HG03139 (cell line): ENCODE data around the gene MPPED1.

Experiments
- ATAC-seq: cut with Tn5 transposase; IDR thresholded peaks from one replicate; pipeline ENCODE4 v1.9.1; 2021; ENCODE audit not compliant: unreplicated experiment

MPPED1 gene

DNA sequence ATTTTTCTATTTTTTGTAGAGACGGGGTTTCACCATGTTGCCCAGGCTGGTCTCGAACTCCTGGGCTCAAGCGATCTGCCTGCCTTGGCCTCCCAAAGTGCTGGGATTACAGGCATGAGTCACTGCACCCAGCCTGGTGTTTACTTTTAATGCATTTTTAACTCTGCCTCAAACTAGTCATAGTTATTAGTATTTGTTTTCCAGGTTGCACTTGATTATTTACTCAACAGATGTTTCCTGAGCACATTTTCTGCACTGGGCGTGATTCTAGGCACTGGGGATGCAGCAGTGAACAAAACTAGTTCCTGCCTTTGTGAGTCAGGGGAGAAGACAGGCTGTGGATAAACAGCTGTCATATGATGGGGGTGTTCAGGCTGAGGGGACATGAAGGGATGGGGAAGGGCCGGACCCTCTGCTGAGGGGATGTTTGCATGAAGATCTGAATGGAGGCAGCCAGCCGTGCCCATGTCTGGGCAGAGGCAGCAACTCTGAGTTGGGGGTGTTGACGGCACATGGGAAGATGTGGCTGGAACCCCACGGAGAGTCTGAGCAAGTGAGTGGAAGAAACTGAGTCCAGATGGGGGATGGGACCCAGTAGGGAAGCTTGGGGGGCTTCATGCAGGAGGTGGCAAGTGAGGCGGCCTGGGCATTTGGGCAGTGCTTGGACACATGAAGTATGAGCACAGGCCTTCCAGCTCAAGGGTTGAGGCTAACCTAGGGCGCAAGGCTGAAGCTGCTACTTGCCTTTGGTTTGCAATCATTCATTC lies 34.4 kb downstream of the MPPED1 start:
- no peak for ATAC-seq

DNA sequence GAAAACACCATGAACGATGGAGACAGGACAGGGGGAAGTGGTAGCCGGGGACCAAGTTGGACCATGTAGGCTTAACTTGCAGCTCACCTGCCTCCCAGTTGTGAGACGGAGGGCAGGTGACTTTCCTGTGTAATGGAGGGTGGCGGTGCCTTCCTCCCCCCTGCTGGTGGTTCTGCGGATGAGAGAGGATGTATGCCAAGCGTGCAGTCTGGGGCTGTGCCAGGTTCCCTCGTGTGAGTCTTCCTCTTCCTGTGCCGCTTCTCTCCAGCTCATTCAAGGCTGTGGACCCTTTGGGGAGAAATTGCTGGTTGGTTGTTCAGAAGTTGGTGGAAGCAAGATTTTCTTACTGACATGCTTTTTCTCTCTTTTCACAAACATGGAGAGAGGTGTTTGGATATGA lies 35.1 kb downstream of the MPPED1 start:
- ATAC-seq: no peak

DNA sequence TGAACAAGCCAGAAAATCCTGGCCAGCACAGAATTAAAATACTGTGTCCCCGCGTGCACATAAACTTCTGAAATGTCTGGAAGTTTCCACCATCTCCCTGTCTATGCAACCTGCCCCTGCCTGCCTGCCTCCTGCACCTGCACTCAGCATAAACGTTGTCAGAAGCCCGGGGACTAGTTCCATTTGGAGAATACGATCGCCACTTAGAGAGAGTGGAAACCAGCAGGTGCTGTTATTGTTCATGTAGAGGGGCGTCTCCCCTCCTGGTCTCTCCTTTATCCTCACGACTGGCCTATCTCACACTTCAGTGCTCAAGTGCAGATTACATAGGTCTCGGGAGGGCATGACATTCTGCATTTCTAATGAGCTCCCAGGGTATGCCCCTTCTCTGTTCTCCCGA lies 35.6 kb downstream of the MPPED1 start:
- no peak for ATAC-seq

DNA sequence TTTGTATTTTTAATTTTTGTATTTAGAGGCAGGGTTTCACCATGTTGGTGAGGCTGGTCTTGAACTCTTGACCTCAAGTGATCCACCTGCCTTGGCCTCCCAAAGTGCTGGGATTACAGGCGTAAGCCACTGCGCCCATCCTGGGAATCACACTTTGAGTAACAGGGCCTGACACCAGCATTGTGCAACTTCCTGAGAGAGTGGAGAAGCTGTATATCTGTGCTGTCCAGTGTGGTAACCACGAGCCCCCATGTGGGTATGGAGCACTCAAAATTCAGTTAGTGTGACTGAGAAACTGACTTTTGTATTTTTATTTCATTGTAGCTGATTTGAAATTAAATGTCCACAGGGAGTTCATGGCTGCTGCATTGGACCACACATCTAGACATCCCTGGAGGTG lies 36.2 kb downstream of the MPPED1 start:
- no peak for ATAC-seq

DNA sequence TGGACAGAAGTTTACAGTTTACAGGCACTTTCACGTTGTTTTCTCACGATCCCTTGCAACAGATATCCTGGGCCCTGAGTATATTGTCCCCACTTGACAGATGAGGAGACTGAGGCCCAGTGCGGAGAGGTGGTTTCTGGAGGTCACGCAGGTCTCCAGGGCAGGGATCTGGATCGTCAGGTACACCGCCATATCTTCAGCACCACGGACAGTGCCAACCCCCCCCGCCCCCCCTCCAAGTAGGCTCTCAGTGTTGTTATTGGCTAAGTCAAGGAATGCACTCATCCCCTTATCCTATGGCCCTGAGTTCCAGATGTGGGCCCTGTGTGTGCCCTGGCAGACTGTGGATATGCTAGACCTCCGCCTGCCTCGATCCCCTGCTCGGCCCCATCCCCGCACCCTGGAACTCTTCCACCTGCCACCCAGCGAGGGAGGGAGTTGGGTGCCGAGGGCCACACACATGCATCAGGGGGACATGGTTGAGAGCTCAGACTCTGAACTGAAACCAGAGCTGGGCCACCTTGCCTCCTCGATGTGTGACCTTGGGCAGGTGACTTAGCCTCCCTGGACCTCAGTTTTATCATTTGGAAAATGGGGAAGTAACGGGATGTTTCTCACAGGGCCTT lies 37.5 kb downstream of the MPPED1 start:
- ATAC-seq: no peak

DNA sequence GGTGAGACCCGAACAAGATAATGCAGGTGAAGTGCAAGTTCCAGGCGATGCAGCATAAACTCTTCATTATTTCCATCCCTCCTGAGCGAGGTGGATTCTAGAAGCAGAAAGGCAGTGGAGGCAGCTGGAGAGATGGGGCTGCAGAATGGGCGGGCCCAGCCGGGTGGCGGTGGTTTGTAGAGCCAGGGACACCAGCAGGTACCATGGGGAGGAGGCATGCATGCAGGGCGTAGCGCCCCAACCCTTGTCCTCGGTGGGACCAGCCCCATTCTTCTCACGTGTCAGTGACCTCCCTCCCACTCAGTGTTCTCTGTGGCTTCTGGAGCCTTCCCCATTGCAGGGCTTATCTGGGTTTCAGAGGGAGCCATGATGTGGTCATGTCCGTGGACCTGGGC lies 38.0 kb downstream of the MPPED1 start:
- no peak for ATAC-seq

DNA sequence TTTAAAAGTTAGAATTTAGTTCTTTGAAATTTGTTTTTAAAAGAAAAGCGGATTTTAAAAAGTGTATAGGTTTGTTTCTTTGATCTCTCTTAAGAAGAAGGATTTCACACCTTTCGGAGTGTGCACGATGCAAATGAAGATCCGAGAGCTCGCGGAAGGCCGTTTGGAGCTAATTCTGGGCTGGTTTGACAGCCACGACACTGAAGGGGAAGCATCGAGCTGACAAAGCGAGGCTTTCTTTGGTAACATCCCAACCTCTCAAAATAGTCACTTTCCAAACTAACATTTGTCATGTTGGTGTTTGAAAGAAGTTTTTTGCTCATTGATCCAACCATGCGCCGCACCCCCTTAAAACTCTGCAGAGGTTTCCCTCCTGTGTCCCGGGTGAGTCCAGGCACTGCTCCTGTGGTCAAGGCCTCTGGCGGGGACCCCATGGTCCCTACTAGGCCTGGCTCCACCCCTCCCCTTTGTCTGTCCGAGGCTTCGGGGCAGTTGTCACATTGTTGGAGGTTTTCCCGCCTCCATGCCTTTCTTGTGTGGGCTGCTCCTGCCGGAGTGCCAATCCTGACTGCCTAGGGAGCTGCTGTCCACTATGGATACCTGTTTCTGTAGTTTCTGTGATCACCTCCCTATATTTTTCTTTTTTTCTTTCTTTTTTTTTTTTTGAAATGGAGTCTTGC lies 39.7 kb downstream of the MPPED1 start:
- no peak for ATAC-seq

DNA sequence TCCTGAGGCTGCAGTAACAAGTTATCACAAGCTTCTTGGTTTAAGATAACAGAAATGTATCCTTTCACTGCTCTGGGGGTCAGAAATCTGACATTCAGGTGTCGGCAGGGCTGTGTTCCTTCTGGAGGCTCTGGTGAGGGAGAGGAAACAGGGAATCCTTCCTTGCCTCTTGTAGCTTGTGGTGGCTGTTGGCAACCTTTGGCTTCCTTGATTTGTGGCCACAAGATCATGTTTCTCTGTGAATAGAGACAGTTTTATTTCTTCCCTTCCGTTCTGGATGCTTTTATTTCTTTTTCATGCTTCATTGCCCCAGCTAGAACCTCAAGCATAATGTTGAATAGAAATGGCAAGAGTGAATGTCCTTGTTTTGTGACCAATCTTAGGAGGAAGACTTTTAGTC lies 44.0 kb downstream of the MPPED1 start:
- ATAC-seq: no peak

DNA sequence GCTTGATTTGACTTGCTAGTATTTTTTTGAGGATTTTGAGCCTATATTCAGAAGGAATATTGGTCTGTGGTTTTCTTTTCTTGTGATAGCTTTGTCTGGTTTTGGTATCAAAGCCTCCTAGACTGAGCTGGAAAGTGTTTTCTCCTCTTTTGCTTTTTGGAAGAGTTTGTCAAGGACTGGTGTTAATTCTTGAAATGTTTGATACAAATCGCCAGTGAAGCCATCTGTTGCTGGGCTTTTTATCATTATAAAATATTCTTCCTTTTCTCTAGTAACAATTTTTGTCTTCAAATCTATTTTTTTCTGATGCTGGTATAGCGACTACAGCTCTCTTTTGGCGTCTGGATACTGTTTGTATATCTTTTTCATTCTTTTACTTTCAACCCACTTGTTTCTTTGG lies 45.2 kb downstream of the MPPED1 start:
- ATAC-seq: no peak

DNA sequence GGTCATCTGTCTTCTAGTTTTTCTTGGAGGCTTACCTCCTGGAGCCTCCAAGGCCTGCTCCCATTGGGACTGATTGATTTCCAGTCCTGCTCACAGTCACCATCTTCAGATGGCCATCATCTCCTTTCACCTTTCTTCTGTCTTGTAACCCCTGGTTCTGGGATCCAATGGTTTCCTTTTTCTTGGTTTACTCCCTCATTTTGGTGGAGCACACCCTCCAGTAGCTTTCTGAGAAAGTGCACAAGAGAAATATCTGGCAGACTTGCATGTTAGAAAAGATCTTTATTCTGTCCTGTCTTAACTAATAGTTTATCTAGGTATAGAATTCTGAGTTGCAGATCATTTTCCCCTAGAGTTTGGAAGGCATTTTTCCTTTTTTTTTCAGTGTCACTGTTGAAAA lies 50.9 kb downstream of the MPPED1 start:
- no peak for ATAC-seq

DNA sequence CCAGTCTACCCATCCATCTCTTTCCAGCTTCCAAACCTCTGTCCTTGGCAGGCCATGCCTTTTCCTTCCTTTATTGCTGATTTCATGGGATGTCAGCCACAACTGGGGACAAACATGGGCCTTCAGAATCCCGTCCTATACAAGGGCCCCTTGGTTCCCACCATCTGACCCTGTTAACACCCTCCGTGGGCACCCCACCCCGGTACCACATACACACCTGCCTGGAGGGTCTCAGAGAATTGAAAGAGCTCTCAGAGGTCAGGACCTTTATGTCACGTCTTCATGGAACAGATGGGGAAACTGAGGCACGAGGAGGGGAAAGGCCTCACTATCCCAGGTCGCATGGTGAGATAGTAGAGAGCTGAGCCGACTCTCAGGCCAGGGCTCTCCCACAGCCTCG lies 53.0 kb downstream of the MPPED1 start:
- ATAC-seq: no peak

DNA sequence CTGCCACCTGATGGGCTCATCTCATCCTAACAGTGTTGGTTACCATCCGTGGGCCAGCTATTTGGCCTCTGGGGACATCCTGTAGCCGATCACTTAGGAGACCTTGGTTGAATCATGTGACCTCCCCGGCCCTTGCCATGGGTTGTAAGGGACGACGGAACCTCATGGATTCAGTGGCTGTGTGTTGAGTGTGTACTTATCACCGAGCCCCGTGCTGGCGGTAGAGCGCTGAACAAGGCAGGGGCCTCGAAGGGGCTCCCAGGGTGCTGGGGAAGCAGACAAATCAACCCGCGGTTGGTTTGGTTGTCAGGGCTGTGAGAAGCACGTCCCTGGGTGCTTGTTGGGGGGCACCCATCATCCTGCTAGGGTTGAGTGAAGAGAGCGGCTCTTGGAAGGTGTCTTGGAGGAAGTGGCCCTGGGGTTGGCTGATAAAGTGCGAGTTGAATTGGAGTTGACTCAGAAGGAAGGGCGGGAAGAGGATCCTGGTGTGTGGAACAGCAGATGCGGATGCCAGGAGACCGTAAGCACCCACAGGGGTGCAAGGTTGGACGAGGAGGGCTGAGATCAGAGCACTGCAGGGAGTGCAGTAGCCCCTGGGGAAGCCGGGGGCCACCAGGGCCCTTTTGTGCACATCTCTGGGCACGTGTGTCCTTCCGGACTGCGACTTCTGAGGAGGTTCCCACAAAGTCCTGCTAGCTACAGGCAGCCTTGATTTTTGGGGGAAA lies 53.6 kb downstream of the MPPED1 start:
- ATAC-seq: no peak

DNA sequence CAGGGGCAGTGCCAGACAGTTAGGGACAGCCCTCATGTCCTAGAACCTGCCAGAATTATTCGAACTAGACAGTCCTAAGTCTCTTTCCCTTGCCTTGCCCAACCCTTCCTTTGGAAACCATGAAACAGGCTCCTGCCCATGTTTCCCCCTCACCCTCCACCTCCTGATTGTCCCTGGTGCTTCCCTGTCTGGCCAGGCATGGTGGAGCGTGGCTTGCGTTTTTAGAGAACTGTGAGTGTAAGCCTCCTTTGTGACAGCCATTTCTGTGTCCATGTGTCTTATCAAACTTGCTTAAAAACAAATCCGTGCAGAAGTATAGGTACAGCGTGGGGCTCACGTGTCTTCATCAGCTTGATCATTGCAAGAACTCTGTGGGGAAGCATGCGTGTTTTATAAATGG lies 54.9 kb downstream of the MPPED1 start:
- no peak for ATAC-seq

DNA sequence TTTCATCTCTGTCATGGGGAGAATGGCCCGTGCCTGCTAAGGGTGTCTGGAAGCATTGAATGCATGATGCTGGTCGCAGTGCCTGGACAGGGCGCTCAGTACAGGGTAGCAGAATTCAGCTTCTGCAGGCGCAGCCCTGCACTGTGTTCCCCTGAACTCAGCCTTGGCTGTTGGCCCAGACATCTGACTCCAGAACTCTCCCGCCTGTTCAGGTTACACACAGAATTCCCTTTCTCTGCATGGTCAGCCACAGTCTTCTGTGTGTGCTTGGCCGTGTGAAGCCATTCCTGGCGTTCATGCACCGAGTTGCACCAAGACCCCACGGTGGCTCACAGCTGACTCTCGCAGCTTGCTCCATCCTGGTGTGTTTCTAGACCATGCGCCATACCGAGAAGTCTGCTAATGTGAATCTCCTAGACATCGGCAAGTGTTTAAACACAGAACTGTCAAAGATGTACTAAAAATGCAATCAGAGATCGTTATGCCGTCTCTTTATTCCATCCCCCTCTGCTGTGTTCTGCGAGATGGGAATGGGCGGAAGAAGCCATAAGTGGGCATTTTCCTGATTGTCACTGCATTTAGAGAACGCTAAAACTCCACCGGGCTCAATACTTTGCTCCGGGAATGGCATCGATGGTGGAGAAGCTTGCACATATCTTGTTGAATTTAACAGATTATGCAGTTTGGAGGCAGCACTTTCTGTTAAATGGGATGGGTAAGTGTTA lies 55.6 kb downstream of the MPPED1 start:
- ATAC-seq: no peak

DNA sequence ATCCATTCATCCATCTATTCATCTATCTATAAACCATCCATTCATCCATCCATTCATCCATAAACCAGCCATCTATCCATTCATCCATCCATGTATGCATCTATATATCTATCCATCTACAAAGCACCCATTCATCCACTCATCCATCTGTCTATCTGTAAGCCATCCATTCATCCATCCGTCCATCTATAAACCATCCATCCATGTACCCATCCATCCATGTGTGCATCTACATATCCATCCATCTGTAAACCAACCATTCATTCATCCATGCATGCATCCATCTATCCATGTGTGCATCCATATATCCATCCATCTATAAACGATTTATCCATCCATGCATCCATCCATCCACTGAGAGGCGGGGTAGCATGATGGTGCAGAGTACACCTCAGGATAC lies 58.4 kb downstream of the MPPED1 start:
- no peak for ATAC-seq

DNA sequence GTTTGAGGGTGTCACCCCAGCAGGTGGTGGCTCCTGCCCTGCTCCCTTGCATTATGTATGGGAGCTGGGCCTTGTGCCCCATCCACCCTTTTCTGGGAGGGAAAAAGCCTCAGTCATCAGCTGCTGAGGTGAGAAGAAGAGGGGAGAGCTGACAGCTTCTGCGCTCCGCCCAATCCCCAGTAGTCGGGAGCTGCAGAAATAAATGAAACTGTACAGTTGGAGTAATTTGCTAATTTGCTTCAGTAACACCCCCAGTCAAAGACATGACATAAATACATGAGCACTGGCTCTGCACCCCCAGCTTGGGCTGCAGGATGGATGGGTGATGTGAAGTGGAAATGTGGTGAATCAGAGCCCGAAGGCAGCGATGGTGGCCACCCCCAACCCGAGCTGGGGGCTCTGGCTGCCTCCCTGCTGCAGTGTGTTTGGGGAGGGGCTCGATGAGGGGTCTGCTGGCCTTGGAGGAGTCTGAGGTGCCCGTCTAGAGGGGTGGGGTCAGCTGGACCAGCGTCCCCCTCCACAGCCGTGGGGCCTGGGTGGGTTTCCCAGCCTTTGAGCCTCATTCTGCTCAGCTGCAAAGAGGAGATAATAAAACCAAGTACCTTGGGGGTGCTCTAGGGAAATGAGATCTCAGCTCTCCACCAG lies 59.2 kb downstream of the MPPED1 start:
- no peak for ATAC-seq

DNA sequence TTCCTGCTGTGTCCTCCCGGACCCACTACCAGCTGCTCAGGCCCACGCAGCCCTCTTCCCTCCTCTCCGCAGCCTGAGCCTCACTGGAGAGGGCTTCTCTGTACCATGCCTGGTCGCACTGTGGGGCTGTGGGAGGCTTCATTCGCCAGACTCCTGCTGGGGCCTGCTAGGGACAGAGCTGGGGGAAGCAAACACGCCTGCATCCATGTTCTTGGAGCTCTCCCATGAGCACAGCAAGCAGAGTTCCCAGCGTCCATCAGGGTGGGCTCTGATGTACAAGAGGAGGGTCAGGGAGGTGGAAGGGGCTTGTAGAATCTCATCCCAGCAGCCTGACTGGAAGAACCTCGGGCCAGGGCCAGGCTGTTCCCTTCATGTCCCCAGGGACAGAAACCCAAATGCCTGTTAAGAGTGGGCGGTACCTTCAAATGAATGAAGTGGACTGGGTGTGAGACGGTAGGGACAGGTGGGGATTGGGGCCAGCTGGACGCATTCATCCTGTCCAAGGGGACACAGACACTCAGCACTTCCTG lies 59.9 kb downstream of the MPPED1 start:
- ATAC-seq: no peak

DNA sequence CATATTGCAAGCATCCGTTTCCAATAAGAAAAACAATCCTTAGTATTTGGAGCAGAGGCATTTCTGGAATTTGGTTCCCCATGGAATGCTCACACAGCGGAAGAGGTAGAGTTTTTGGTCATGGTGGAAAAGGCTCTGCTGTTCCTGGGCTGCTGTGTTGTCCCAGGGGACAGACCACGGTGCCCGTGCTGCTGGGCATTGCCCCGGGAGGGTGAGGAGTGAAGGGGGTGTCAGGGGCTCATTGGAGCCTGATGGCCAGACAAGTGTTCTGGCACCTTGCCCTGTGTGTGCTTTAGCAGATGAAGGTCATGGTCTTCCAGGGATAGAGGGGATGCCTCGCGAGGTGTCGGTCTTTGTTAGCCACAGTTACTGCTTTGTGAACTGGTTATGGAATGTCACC lies 61.2 kb downstream of the MPPED1 start:
- no peak for ATAC-seq

DNA sequence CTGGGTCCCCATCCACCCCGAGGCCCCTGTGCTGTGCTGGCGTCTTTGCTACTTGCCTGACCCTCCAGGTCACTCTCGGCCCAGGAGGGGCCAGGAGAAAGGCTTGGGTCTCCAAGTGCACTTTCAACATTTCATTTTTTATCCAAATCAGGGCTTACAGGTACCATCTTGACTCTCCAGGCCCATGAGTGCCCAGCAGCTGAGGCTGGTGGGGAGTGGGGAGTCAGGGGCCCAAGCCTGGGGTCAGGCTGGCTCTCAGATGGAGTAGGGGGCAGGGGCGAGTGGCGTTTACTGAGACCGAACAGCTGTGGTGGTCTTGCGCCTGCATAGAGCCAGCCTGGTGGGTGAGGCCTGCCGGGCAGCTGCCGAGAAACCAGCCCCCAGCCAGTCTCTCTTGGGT lies 61.6 kb downstream of the MPPED1 start:
- ATAC-seq: no peak
